Heart left ventricle (tissue), 16 donors: Measurements from ENCODE around the gene PER3. TPM values are rescaled to one million over a fixed set of nuclear protein-coding genes. Genes with fewer than 3 reads are reported as not detected.

Source experiments
- ATAC-seq, 4 donors: fragments of 200-7000 bp; cut with Tn5 transposase; one replicate each; pipeline ENCODE4 v1.9.1; 2020 to 2022; ENCODE audit warnings: moderate library complexity in 4 of 4, mild to moderate bottlenecking in 3 of 4, moderate number of reproducible peaks in 1 of 4
- DNase-seq, 5 donors: peaks; one replicate each; pipeline ENCODE4 v3.0.0-alpha.2; 2020
- H3K27ac ChIP-seq, 12 donors: fragments of 200-600 bp; sonication (generic) in 4 of 12; one replicate each; pipeline versions ENCODE4 v1.5.0 to v1.8.0; 2016 to 2022; ENCODE audit warnings: mild to moderate bottlenecking in 2 of 12
- H3K27me3 ChIP-seq, 9 donors: fragments of 200-600 bp; sonication (generic) in 2 of 9; one replicate each; pipeline versions ENCODE4 v1.5.1 to v1.8.0; 2016 to 2022; ENCODE audit warnings: mild to moderate bottlenecking in 3 of 9
- H3K36me3 ChIP-seq, 9 donors: fragments of 200-600 bp; sonication (generic) in 2 of 9; one replicate each; pipeline versions ENCODE4 v1.5.0 to v1.8.0; 2018 to 2022; ENCODE audit warnings: mild to moderate bottlenecking in 2 of 9
- H3K4me1 ChIP-seq, 12 donors: fragments of 200-600 bp; sonication (generic) in 4 of 12; one replicate each; pipeline versions ENCODE4 v1.5.0 to v1.8.0; 2016 to 2022; ENCODE audit warnings: mild to moderate bottlenecking in 3 of 12
- H3K4me3 ChIP-seq, 12 donors: fragments of 200-600 bp; sonication (generic) in 4 of 12; one replicate each; pipeline versions ENCODE4 v1.5.0 to v1.8.0; 2017 to 2022; ENCODE audit warnings: mild to moderate bottlenecking in 9 of 12, moderate library complexity in 4 of 12
- H3K9me3 ChIP-seq, 12 donors: fragments of 200-600 bp; sonication (generic) in 4 of 12; one replicate each; pipeline versions ENCODE4 v1.5.0 to v1.8.0; 2016 to 2022; ENCODE audit warnings: mild to moderate bottlenecking in 1 of 12
- POLR2A ChIP-seq, 2 donors: fragments of 450-650 bp; IDR thresholded peaks; one replicate each; pipeline ENCODE4 v1.6.1; 2017; ENCODE audit warnings: antibody characterized with exemption in 2 of 2, mild to moderate bottlenecking in 2 of 2, moderate library complexity in 2 of 2
- WGBS, 4 donors: extraction: QIAGEN DNeasy Blood & Tissue Kit in 2 of 4; methylation state at CpG; one replicate each; pipeline versions ENCODE4 v1.1.5 to v1.1.7; 2013 to 2018; 5-methylcytosine and 5-hydroxymethylcytosine counted together
- intact Hi-C, 10 donors: fragments of 100-400 bp; cut with DNase I; formaldehyde crosslinking; loops; one replicate each; pipeline versions ENCODE4 v1.11.1 to v1.14.2; 2022
- polyA plus RNA-seq, 2 donors: library from polyadenylated mRNA; stranded (reverse); fragments of 200-250 nt; gene quantifications; one replicate each; pipeline ENCODE4 v1.2.3, GENCODE V29; 2013
- total RNA-seq, 9 donors: library from RNA; depleted of rRNA in 2 of 9; stranded (reverse); fragments of >200 nt in 2 of 9; fragmentation: NEBNext Ultra II Directional in 3 of 9; extraction: Animal tissue kit (Norgen Biotek cat#: 25700) in 3 of 9; gene quantifications; one replicate each; pipeline versions ENCODE4 v1.1.0 to v1.2.4, GENCODE V29; 2016 to 2023
- TF ChIP-seq, protein P1 (sequence below), 12 donors: fragments of 200-600 bp; sonication (generic) in 4 of 12; IDR thresholded peaks; one replicate each; pipeline versions ENCODE4 v1.5.0 to v1.8.0; 2018 to 2022; ENCODE audit warnings: antibody characterized with exemption in 12 of 12, mild to moderate bottlenecking in 5 of 12
- donor health status: ischemic (EF 13 %, LVEDD 7.1; RV severe dilation, severe dysfunction).
- donor health status: healthy with polysubstance abuse.
- donor health status: DM: no; HTN: yes; CAD: no.
- donor health status: DM: no; HTN: no; CAD: no.
- donor health status: ischemic (EF 25% LVEDD 6.9; RV normal size, moderate dysfunction).
- donor health status: ischemic (EF 25% LVEDD 5.7; RV mildly dilated, moderate dysfunction).
- donor health status: healthy.
- donor health status: DM: yes; HTN: yes; CAD: no.
- donor health status: ischemic (EF 35%, LVEDD 5.7; RV mildly dilated, moderate dysfunction).
- donor health status: nonischemic (EF 11% LVEDD 7.7; RV severe dilation, severe dysfunction).
- donor health status: DM: yes; HTN: yes; CAD: no.
- donor health status: PGD.
- donor health status: ischemic (EF 29% LVEDD 5.4; RV normal size, mild dysfunction).
- donor health status: nonischemic (EF 23%, LVEDD 6.1; RV moderate dilation, normal function).

The PER3 gene
- total and polyA plus RNA-seq, 11 donors = 3.3 to 46.6 (median 16.0) TPM

DNA sequence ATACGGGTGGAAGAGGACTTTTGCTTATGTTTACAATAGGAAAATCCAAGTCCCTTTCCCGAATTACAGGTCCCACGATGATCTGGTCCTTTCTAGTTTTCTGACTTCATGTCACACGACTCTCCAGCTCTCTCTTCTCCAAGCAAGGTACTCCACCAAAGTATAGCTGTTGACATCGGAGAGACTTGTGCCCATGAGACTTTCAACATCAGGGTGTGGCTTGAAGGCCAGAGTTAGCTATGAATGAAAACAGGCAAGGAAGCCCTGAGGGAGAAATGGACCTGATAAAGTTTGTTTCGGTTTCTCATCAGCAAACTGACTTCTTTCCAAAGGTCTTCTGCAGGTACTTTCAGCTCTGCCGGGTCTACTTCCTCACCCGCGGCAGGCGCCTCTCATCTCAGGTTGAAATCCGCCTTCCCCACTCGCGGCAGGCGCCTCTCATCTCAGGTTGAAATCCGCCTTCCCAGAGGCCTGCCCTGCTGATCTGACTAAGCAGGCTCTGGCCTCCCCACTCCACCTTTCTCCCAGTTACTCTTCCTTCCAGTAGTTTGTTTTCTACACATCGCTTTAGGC is 2.1 kb upstream of the PER3 start:
- peak overlapping the region in 1 of 12 donors; percentile 24 for H3K4me3 ChIP-seq

DNA sequence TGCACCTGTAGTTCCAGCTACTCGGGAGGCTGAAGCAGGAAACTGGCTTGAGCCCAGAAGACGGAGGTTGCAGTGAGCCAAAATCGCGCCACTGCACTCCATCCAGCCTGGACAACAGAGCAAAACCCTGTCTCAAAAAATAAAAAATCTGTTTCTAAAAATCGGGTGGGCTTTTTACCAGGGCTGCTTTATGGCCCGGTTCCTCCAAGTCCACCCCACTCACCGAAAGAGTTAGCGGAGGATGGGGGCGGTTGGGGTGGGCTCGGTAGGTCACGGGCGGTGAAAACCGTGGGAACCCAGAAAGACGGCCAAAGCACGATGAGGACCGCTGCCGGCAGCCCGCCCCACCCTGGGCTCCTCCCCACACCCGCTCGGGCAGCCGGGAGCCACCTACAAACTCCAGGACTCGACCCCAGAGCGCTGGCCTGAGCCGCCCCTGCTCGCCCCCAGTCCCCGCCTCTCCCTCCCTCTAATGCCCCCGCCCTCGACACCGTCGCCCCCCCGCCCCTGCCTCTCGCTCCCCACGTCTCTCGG is 846 bp upstream of the PER3 start:
- peak; percentile 37 to 80 (median 69) for ATAC-seq
- WGBS, 4 donors = 0 to 3% (median 2%) methylated on average over 21 to 34 of the region's 34 CpGs
- Histone ChIP-seq H3K4me3 (peak overlapping the region; percentile 12 to 97 (median 68)), H3K4me1 (peaks cover 0 to 54% (median 32%) of the 10 kb centered on the region in 12 donors), H3K27me3 (no peaks in the 10 kb centered on the region), H3K27ac (peak overlapping the region; percentile 41 to 99 (median 90)), H3K9me3 (no peaks in the 10 kb centered on the region), H3K36me3 (peaks cover 0 to 64% (median 45%) of the 10 kb centered on the region in 9 donors)
- DNase-seq = peak; percentile 73 to 87 (median 85)
- no peak for TF ChIP-seq POLR2A (IDR thresholded peaks at IDR 0.05)
- TF ChIP-seq, protein P1, sequence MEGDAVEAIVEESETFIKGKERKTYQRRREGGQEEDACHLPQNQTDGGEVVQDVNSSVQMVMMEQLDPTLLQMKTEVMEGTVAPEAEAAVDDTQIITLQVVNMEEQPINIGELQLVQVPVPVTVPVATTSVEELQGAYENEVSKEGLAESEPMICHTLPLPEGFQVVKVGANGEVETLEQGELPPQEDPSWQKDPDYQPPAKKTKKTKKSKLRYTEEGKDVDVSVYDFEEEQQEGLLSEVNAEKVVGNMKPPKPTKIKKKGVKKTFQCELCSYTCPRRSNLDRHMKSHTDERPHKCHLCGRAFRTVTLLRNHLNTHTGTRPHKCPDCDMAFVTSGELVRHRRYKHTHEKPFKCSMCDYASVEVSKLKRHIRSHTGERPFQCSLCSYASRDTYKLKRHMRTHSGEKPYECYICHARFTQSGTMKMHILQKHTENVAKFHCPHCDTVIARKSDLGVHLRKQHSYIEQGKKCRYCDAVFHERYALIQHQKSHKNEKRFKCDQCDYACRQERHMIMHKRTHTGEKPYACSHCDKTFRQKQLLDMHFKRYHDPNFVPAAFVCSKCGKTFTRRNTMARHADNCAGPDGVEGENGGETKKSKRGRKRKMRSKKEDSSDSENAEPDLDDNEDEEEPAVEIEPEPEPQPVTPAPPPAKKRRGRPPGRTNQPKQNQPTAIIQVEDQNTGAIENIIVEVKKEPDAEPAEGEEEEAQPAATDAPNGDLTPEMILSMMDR (IDR thresholded peaks at IDR 0.05) = no peak
- intact Hi-C loops = no loop called here

More for the DNA sequence above, 2.1 kb upstream of the PER3 start:
- WGBS, 4 donors = 86 to 93% (median 88%) methylated on average over 16 of the region's 16 CpGs
- peak overlapping the region in 4 of 12 donors; percentile 86 to 99 (median 92) for H3K27ac ChIP-seq
- H3K36me3 ChIP-seq = peaks cover 0 to 64% (median 45%) of the 10 kb centered on the region in 9 donors
- ATAC-seq = no peak
- TF ChIP-seq POLR2A (IDR thresholded peaks at IDR 0.05) = no peak
- TF ChIP-seq, protein P1 (IDR thresholded peaks at IDR 0.05) = no peak
- intact Hi-C loops = no loop called here
- DNase-seq = no peak
- H3K27me3 ChIP-seq = no peaks in the 10 kb centered on the region
- no peaks in the 10 kb centered on the region for H3K9me3 ChIP-seq
- H3K4me1 ChIP-seq = peaks cover 0 to 47% (median 25%) of the 10 kb centered on the region in 12 donors

DNA sequence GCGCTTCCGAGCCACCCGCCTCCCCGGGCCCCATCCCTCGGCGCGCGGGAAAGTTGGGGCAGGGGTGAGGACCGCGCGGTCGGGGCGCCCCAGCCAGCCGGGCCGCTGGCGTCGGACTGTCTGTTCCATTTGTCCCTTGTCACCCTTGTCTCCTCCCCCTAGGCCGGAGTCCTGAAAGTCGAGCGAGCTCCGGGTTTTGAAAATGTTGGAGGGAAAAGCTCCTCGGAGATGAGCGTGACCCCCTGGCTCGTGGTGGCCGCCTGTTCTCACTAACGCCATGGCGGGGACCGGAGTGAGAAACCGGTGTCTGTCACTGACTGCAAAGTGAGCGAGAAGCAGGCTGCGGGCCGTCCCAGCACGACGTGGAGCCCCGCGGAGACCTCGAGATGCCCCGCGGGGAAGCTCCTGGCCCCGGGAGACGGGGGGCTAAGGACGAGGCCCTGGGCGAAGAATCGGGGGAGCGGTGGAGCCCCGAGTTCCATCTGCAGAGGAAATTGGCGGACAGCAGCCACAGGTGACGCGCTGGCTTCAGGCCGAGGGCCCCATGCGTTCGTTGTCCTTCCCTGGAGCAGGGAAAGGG is 491 bp downstream of the PER3 start:
- Histone ChIP-seq H3K4me3 (peak overlapping the region; percentile 52 to 97 (median 76)), H3K9me3 (no peaks in the 10 kb centered on the region), H3K4me1 (peaks cover 0 to 54% (median 33%) of the 10 kb centered on the region in 12 donors), H3K36me3 (peaks cover 0 to 64% (median 44%) of the 10 kb centered on the region in 9 donors), H3K27me3 (no peaks in the 10 kb centered on the region), H3K27ac (peak overlapping the region; percentile 73 to 99 (median 96))
- ATAC-seq (peak in 3 of 4 donors; percentile 3 to 6 (median 4)), DNase-seq (peak in 4 of 5 donors; percentile 52 to 72 (median 62))
- intact Hi-C loops = no loop called here
- WGBS, 4 donors = 15 to 57% (median 32%) methylated on average over 25 to 52 of the region's 52 CpGs
- no peak for TF ChIP-seq POLR2A (IDR thresholded peaks at IDR 0.05)
- TF ChIP-seq, protein P1 (IDR thresholded peaks at IDR 0.05) = no peak

DNA sequence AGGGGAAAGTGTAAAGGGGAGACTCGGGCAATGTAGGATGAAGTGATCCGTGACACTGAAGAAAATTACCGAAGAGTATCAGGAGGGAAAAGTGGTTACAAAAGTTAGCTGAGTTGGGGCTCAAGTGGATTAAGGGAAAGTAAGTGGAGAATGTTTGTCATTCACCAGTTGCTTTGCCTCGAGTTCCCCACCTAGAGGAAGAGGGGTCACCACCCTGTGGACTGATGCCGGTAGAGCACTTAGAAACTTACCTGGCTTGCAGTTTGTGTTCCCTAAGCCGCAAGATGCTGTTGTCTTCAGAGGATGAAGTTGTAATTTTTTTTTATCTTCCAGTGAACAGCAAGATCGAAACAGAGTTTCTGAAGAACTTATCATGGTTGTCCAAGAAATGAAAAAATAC is 1.0 kb downstream of the PER3 start:
- no peak for TF ChIP-seq POLR2A (IDR thresholded peaks at IDR 0.05)
- peak overlapping the region in 11 of 12 donors; percentile 60 to 97 (median 78) for H3K4me3 ChIP-seq
- no peak for ATAC-seq
- peaks cover 0 to 4% (median 0%) of the 10 kb centered on the region in 12 donors for H3K9me3 ChIP-seq
- intact Hi-C loops = no loop called here
- peak overlapping the region in 10 of 12 donors; percentile 87 to 99 (median 96) for H3K27ac ChIP-seq
- no peak for DNase-seq
- WGBS, 4 donors = 79 to 86% (median 83%) methylated on average over 7 of the region's 7 CpGs
- H3K36me3 ChIP-seq = peaks cover 0 to 64% (median 44%) of the 10 kb centered on the region in 9 donors
- H3K4me1 ChIP-seq = peaks cover 0 to 54% (median 33%) of the 10 kb centered on the region in 12 donors
- no peaks in the 10 kb centered on the region for H3K27me3 ChIP-seq
